Caco-2 (cell line): ENCODE data around the gene ATP8A2. TPM values are rescaled to one million over a fixed set of nuclear protein-coding genes. Genes with fewer than 3 reads are reported as not detected.

ENCODE experiments used
- BruUV-seq: library from RNA; stranded (reverse); fragments of 400-500 nt; replicated peaks from 2 replicates; lab custom pipeline; 2021; lab: Mats Ljungman, UMichigan
- CTCF ChIA-PET: fragments of 300-600 bp; sonication (Branson Sonifier 250); formaldehyde crosslinking; loops from one replicate; lab custom pipeline; 2022; ENCODE audit warnings: antibody characterized with exemption; lab: Charles Lee
- POLR2A ChIA-PET: fragments of 300-600 bp; sonication (Branson Sonifier 250); formaldehyde crosslinking; loops from one replicate; lab custom pipeline; 2022; ENCODE audit warnings: antibody characterized with exemption; lab: Charles Lee
- DNase-seq, 2 experiments: peaks; one replicate each; pipeline versions ENCODE4 v3.0.0 to v3.0.0-alpha.2; 2020 to 2022
- H3K27me3 ChIP-seq: replicated peaks from 2 replicates; pipeline ENCODE4 v1.6.0; 2011; ENCODE audit warnings: low read length; ENCODE audit not compliant: control insufficient read depth, insufficient read depth
- H3K36me3 ChIP-seq: 2 replicates; pipeline ENCODE4 v1.5.1; 2011; ENCODE audit warnings: low read length; ENCODE audit not compliant: control insufficient read depth, insufficient read depth
- H3K4me1 ChIP-seq: fragments of 250-450 bp; sonication (Bioruptor Pico); 2 replicates; pipeline ENCODE4 v1.5.1; 2020; ENCODE audit warnings: mild to moderate bottlenecking
- H3K4me3 ChIP-seq: 2 replicates; pipeline ENCODE4 v1.5.1; 2011; ENCODE audit warnings: low read depth, mild to moderate bottlenecking, control low read depth, low read length
- H3K9me3 ChIP-seq: fragments of 250-450 bp; sonication (Bioruptor Pico); 2 replicates; pipeline ENCODE4 v1.5.1; 2020; ENCODE audit warnings: mild to moderate bottlenecking, moderate library complexity
- H3K27ac Mint-ChIP-seq: one replicate; pipeline ENCODE4 v1.8.0; 2022; ENCODE audit warnings: mixed read lengths; ENCODE audit not compliant: unreplicated experiment
- H3K27me3 Mint-ChIP-seq: one replicate; pipeline ENCODE4 v1.8.0; 2022; ENCODE audit warnings: mixed read lengths; ENCODE audit not compliant: insufficient read depth, unreplicated experiment
- H3K36me3 Mint-ChIP-seq: one replicate; pipeline ENCODE4 v1.8.0; 2022; ENCODE audit warnings: mild to moderate bottlenecking, mixed read lengths; ENCODE audit not compliant: insufficient read depth, unreplicated experiment
- H3K4me1 Mint-ChIP-seq: one replicate; pipeline ENCODE4 v1.8.0; 2022; ENCODE audit warnings: low read depth, mixed read lengths; ENCODE audit not compliant: unreplicated experiment
- H3K4me3 Mint-ChIP-seq: one replicate; pipeline ENCODE4 v1.8.0; 2022; ENCODE audit warnings: mild to moderate bottlenecking, moderate library complexity, mixed read lengths; ENCODE audit not compliant: unreplicated experiment
- H3K9me3 Mint-ChIP-seq: one replicate; pipeline ENCODE4 v1.8.0; 2022; ENCODE audit warnings: mixed read lengths; ENCODE audit not compliant: unreplicated experiment
- CTCF ChIP-seq, 2 experiments: fragments of 200-600 bp in 1 of 2; IDR thresholded peaks; 1 replicate in 1 of 2; 2 replicates in 1 of 2; pipeline versions ENCODE4 v1.5.1 to v1.8.0; 2011 to 2022; ENCODE audit warnings: antibody characterized with exemption in 1 of 2, control low read depth in 1 of 2, inconsistent platforms in 1 of 2, low read depth in 1 of 2, low read length in 1 of 2, mild to moderate bottlenecking in 1 of 2, moderate library complexity in 1 of 2; ENCODE audit not compliant: insufficient read depth in 1 of 2, severe bottlenecking in 1 of 2, unreplicated experiment in 1 of 2
- intact Hi-C: fragments of 100-400 bp; cut with micrococcal nuclease; formaldehyde crosslinking; loops from one replicate; pipeline ENCODE4 v1.10.0; 2022; ENCODE audit not compliant: unreplicated experiment
- total RNA-seq: library from RNA; stranded (reverse); gene quantifications from 2 replicates; pipeline ENCODE4 v1.2.3, GENCODE V29; 2022

Gene ATP8A2
- total RNA-seq, 1 experiment from 2014 or later: 0.05 TPM

DNA sequence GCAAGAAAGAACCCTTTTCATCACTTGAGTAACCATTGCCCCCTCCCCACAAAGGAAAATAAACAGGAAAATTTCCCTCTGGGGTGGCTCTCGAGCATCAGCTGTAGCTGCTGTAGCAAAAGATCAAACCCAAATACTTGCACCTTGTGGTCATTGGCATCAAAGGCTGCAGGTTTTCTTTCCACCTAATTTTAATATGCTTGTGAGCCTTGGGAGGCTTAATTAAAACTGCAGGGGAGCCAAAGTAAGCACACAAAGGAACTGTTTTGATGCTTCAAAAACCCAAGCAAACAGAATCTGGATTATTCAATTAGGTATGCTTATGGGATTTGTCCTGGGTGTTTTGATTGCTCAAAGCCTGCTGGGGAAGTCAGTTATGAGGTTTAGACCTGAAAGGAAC, 560.6 kb downstream of the ATP8A2 start:
- intact Hi-C loops: no loop called here
- no peak overlapping the region for H3K27ac Mint-ChIP-seq
- H3K4me1 ChIP-seq: no peaks in the 10 kb centered on the region
- no peaks in the 10 kb centered on the region for H3K27me3 ChIP-seq
- H3K4me3 ChIP-seq: no peak overlapping the region
- no peak for DNase-seq
- no TSS peak for BruUV-seq
- no peaks in the 10 kb centered on the region for H3K4me1 Mint-ChIP-seq
- no peak overlapping the region for H3K4me3 Mint-ChIP-seq
- H3K9me3 ChIP-seq: no peaks in the 10 kb centered on the region
- CTCF ChIA-PET: no interaction called here
- no peaks in the 10 kb centered on the region for H3K9me3 Mint-ChIP-seq
- POLR2A ChIA-PET: no interaction called here
- no peaks in the 10 kb centered on the region for H3K36me3 Mint-ChIP-seq
- no peak for TF ChIP-seq CTCF (IDR thresholded peaks at IDR 0.05; ENCODE audit: insufficient read depth in 1 of 2, low read depth in 1 of 2, low read length in 1 of 2, severe bottlenecking in 1 of 2, unreplicated experiment in 1 of 2)
- no peaks in the 10 kb centered on the region for H3K36me3 ChIP-seq
- H3K27me3 Mint-ChIP-seq: no peaks in the 10 kb centered on the region

DNA sequence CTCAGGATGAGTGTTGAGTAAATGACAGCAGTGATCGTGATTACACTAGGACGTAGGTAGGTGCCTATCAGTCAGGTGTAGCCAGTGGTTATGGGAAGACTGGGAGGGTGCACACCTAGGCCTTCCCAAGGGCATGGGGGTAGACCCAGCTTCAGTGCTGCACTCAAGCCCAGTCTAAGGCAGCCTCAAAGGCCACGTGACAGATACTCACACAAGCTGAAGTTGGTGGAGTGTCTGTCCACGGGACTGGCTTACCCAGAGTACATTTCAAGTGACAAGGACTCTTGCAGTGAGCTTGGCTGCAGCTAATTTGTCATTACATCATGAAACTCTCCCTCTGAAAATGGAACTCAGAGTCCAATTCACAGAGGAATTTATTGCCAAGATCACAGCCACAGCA, 561.7 kb downstream of the ATP8A2 start:
- Mint-ChIP-seq H3K4me3 (no peak overlapping the region), H3K9me3 (no peaks in the 10 kb centered on the region)
- BruUV-seq: no TSS peak

DNA sequence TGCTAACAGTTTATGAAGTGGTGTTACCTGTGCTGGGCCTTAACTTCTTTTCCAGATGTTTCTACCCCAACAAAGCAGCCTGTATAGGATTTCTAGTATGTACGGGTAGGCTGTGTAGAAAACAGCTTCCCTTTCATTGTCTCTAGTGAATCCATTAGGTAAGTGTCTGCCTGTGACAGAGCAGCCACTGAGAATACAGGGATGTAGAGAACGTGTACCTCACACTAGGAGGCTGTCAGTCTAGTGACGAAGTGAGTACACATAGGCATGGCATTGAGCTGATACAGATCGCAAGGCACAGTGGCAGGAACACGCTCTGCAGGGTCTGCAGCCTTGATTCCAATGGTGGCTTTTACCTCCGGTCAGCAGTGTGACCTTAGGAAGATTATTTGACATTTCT, 562.4 kb downstream of the ATP8A2 start:
- Histone ChIP-seq H3K4me1 (no peaks in the 10 kb centered on the region), H3K9me3 (no peaks in the 10 kb centered on the region), H3K4me3 (no peak overlapping the region), H3K27me3 (no peaks in the 10 kb centered on the region), H3K36me3 (no peaks in the 10 kb centered on the region)
- no peaks in the 10 kb centered on the region for H3K4me1 Mint-ChIP-seq
- TF ChIP-seq CTCF (IDR thresholded peaks at IDR 0.05; ENCODE audit: insufficient read depth in 1 of 2, low read depth in 1 of 2, low read length in 1 of 2, severe bottlenecking in 1 of 2, unreplicated experiment in 1 of 2): no peak
- CTCF ChIA-PET: no interaction called here
- no peak overlapping the region for H3K4me3 Mint-ChIP-seq
- H3K9me3 Mint-ChIP-seq: no peaks in the 10 kb centered on the region
- no TSS peak for BruUV-seq
- no peak for DNase-seq
- no peak overlapping the region for H3K27ac Mint-ChIP-seq
- POLR2A ChIA-PET: no interaction called here
- H3K36me3 Mint-ChIP-seq: no peaks in the 10 kb centered on the region
- intact Hi-C loops: no loop called here
- no peaks in the 10 kb centered on the region for H3K27me3 Mint-ChIP-seq

More for the DNA sequence above, 561.7 kb downstream of the ATP8A2 start:
- no peaks in the 10 kb centered on the region for H3K36me3 ChIP-seq
- Mint-ChIP-seq H3K36me3 (no peaks in the 10 kb centered on the region), H3K27ac (peak overlapping the region; percentile 59), H3K4me1 (no peaks in the 10 kb centered on the region), H3K27me3 (no peaks in the 10 kb centered on the region)
- no peak for TF ChIP-seq CTCF (IDR thresholded peaks at IDR 0.05; ENCODE audit: insufficient read depth in 1 of 2, low read depth in 1 of 2, low read length in 1 of 2, severe bottlenecking in 1 of 2, unreplicated experiment in 1 of 2)
- intact Hi-C loops: no loop called here
- H3K4me1 ChIP-seq: no peaks in the 10 kb centered on the region
- no peaks in the 10 kb centered on the region for H3K27me3 ChIP-seq
- no peaks in the 10 kb centered on the region for H3K9me3 ChIP-seq
- H3K4me3 ChIP-seq: no peak overlapping the region
- peak in 1 of 2 experiments; percentile 18 for DNase-seq
- POLR2A ChIA-PET: no interaction called here
- CTCF ChIA-PET: no interaction called here
